GM12891 (cell line): ENCODE results near the gene THPO.

ENCODE experiments used
- POLR2A ChIP-seq: IDR thresholded peaks from 2 replicates; pipeline ENCODE4 v1.6.1; 2011; ENCODE audit warnings: low read depth, low read length, control low read depth
- POLR2AphosphoS5 ChIP-seq: IDR thresholded peaks from 2 replicates; pipeline ENCODE4 v1.6.1; 2011; ENCODE audit warnings: low read depth, low read length, control low read depth
- TAF1 ChIP-seq: IDR thresholded peaks from 2 replicates; pipeline ENCODE4 v1.6.1; 2011; ENCODE audit warnings: low read depth, low read length, control low read depth

DNA sequence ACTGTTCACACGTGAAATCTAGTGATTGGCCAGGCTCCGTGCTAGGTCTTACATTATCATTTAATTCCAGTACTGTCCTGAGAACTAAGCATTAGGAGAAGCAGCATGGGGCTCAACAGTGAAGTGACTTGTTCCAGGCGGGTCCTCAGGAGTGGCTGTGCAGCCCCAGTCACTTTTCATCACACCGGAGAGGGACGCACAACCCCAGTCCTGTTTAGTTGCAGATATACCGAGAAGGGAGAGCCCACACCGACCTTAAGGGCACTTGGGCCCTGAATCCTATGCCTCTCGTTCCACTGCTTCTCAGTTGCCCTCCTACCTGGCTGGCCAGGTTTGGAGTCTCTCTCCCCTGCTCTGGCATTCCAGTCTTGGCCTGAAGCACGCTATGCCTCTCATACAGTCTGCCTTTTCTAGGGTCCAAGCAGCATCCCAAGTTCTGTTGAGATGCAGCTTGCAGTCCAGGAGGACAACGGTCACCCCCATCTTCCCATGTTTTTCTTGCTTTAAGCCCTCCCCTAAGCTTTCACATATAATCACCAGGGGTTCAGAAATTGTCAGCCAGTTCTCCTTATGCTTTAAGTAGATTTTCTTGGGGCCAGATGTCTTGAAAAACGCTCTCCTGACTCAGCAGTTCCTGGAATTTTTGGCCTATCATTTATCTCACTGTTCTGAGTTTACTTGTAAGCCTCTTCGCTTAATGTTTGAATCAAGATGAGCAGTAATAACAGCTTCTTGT, 30.5 kb downstream of the THPO start:
- TF ChIP-seq TAF1 = no peak
- TF ChIP-seq POLR2A = no peak
- TF ChIP-seq POLR2AphosphoS5 = no peak
